NCI-H345 (cell line): Measurements from ENCODE around the gene POMGNT2.

Experiments
- DNase-seq: peaks from one replicate; lab custom pipeline; 2025; lab: John Stamatoyannopoulos, UW

Gene POMGNT2

DNA sequence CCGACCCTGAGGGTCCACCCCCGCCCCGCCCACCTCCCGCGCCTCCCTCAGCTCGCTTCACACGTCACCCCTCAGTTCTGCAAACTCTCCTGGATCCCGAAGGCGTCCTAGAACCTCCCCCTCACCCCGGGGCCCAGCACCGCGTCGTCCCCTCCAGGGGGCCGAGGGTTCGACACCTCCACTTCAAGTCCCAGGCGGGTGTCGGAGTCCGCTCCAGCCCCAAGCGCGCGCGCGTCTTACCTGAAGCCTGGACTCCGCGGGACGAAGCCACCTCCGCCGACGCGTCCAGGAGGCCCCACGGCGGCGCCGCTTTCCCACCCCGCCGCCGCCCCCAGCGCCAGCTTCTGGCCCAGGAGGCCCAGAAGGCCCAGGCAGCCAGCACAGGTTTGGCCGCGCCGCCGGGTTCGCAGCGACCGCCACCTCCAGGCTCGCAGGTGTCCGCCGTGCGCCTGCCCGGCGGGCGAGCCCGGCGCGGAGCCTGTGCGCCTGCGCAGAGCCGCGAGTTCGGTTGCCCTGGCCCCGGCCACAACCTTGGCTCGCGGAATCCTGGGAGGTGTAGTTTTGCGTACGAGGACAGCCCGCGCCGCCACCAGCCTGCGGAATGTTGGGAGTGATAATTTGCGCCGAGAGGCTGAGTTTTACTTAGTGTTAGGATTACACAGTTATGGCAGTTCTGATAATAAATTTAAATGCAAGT lies at the start of gene POMGNT2:
POMGNT2 (minus strand) TSS at position 484 of the 697 bp plus-strand sequence. CDS start 24,648 bp downstream, outside the sequence.
- peak; percentile 81 for DNase-seq

- no peak for DNase-seq
These were observed 49.1 kb upstream of the POMGNT2 start for GRCh38 chr3:43154980-43155379.

DNA sequence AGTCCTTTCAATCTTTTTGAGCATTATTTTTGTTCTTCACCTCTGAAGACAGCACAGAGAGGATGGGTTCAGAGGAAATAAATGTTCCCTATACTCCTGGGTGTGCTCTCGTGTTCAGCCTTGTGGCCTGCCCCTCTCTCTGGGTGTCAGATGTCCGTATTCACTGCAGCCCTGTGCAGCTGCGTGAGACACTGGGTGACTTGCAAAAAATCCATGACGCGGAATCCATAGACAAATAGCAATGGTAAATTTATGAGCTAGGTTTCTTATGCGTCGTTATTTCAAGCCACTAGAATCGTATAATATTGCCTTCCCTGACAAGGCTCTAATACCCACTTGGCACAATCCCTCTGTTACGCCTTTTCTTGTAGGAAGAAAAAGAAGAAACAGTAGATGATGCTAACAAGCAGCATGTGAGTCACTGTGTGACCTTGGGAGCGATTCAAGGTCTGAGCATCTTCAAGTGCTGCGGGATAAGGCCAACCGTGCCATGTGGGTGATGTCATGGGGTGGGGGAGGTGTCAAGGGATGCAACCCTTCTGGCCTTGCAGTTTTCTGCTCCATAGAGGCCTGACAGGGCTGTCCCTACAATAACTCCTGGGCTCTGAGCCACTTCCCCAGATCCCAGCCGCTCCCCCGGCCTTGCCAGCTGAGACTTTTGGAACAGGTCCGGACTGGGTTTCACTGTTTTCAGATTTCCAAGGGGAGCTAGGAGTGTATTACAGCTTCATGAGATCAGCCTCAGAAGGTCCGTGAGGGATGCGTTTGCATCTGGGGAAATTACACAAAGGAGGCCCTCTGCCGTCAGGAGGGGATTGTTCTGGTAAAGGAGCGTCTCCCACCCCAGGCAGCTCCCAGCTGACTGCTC lies 47.6 kb upstream of the POMGNT2 start:
- no peak for DNase-seq

DNA sequence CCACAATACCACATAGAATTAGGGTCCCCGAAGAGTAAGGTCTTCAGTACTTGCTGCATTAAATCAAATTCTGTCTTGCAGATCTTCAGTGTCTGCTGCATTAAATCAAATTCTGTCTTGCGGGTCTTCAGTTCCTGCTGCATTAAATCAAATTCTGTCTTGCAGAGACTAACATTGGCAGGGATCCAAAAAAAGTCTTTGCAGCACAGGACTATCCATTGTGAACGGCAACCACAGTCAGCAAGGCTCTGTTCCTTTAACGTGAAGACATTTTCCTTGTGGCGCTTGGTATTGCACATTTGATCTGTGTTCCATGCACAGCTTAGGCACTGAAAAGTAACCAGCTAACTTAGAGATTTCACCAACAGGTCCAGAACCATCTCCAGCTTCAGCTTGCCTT lies 46.8 kb upstream of the POMGNT2 start:
- peak; percentile 21 for DNase-seq

GRCh38 chr3:43148033-43148432 lies 42.2 kb upstream of the POMGNT2 start:
- DNase-seq = no peak

GRCh38 chr3:43146599-43146998 lies 40.7 kb upstream of the POMGNT2 start:
- DNase-seq = no peak

DNA sequence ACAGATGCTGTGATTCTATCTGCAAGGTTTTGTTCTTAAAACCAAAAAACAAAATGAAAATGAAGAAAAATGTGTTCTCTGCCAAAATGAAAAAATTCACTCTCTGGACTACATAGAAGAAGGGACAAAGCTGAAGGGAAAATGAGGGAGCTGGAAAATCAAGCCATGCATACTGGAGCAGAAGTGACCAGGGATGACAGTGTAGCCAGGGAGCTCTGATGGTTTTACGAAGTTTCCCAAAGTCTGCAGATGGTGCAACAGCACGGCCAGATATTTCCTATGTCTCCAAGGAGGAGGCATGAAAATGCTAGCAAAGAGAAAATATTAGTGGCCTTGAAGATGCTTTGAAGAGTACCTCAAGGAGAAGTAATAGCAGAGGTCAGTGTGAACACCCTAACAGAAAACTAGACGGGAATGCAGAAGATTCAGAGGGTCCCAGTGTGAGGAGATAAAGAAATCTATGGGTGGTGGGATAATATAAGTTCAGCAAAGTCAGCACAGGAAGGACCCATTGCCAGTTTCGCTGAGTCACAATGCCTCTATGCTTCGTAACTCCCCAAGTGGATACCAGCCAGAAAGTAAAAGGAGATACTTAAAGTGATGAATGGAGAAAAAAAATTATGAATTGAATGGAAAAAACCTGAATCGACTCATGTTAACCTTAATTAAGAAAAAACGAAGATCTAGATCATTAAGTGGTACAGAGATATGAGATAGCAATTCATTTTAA lies 39.0 kb upstream of the POMGNT2 start:
- no peak for DNase-seq

DNA sequence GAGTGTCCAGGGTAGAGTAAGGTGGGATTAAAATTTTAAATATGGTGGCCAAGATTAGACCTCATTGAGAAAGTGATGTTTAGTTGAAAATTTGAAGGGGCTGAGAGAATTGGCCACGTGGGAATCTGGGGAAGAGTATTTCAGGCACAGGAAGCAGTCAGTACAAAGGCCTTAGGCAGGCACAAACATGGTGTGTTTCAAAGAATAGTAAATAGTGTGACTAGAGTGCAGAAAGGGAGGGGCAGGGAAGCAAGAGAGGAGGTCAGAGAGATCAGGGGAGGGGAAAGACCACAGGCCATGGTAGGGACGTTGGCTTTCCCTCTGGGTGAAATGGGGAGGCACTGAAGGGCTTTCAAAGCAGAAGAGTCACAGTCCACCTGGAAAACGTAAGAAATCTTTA lies 36.6 kb upstream of the POMGNT2 start:
- no peak for DNase-seq

DNA sequence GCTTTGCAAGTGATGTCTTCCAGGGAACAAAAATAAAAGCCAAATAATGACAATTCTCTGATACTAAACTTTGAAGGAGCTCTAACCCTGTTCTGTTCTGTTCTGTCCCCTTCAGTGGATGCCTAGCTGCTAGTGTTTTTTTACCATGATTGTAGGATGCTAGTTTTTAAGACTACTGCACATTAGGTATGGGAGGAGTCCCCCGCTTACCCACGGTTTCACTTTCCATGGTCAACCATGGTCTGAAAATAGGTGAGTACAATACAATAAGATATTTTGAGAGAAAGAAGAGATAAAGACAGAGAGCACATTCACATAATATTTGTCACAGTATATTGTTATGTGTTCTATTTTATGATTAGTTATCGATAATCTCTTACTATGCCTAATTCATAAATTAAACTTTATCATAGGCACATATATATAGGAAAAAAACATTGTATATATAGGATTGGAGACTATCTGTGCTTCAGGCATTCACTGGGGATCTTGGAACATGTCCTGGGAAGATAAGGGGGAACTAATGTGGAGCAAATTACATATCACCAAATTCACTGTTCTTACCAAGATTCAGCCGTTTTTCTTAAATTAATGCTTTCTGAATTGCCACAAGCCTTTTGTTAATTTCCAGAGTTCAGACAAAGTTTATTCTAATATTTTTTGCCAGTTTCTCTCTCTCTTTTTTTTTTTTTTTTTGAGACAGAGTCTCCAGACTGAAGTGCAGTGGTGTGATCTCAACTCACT lies 32.8 kb upstream of the POMGNT2 start:
- DNase-seq = no peak

DNA sequence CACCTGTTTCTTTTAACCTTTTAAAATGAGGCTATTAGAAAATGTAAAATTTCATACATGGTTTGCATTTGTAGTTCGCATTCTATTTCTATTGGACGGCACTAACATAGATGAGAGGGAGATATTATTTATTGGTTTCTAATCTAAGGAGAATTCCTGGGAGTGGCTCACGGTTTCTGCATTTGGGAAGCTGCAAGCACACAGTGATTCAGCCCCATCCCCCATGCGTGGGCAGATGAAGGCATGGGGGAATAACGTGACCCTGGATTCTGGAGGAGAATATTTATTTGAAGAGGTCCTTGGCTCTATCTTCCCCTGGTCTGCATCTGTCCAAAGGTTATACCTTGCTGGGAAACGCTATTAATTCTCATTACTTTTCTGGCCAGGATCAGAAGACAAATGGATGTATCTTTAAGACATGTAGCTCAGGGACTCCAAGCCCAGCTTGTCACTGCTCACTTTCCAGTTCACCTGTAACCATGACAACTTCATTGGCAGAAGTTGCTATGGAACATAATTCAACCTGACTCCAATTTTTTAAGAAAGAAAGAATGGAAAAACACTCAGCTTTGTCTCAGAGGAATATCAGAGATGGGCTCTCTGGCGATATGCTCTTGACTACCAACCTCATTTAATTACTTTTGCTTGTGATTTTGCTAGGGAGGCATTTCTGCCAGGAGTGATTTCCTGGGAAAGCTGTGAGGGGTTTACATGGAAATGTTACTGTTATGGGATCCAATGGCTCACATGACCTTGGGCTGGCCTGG lies 27.2 kb upstream of the POMGNT2 start:
- no peak for DNase-seq

DNA sequence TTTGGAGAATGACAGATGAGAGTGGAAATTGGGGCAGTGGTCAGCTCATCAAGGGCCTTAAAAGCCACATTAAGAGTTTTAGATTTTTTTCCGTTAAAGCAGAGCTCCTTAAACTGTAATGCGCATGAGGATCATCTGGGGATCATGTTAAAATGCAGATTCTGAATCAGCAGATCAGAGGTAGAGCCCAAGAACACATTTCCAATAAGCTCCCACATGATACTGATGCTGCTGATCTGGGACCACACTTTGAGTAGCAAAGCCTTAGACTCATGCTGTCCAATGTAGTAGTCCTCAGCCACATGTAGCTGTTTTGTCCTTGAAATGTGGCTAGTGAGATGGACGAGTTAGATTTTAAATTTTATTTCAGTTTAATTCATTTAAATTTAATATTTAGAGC lies 26.3 kb upstream of the POMGNT2 start:
- DNase-seq = no peak

- DNase-seq = no peak
These were observed 22.6 kb upstream of the POMGNT2 start for GRCh38 chr3:43128464-43128863.

DNA sequence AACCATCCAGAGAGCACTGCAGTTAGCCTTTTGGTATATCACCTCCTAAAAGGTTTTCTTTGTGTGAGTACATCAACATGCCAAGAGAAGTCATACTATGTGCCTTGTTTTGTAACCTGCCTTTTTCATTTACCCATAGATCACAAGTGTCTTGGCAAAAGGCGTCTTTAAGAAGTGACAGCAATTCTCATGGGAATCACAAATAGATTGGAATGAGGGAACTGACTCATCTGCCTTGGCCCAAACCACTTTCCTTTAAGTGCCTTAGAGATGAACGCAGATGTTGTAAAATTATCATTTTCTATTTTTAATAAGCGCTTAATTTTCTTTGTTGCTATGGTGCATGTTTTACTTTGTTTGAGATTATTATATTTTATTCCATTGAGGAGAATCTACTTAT lies 20.7 kb upstream of the POMGNT2 start:
- no peak for DNase-seq

DNA sequence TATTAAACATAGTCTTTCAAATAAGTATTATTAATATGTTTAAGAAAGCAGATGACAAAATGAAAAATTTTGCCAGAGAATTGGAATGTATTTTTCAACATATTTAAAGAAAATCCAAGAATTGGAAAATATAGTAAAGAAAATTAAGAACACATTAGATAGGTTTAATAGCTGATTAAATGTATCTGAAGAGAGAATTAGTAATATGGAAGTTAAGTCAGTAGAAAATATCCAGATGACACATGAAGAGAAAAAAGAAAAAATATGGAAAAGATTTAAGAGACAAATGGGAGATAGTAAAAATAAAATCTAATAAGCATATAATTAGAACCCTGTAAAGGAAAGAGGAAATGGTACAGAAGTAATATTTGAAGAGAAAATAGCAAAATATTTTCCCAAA lies 18.0 kb upstream of the POMGNT2 start:
- no peak for DNase-seq

GRCh38 chr3:43120937-43121336 lies 15.1 kb upstream of the POMGNT2 start:
- no peak for DNase-seq

- DNase-seq = no peak
These were observed 11.4 kb upstream of the POMGNT2 start for GRCh38 chr3:43117257-43117656.

DNA sequence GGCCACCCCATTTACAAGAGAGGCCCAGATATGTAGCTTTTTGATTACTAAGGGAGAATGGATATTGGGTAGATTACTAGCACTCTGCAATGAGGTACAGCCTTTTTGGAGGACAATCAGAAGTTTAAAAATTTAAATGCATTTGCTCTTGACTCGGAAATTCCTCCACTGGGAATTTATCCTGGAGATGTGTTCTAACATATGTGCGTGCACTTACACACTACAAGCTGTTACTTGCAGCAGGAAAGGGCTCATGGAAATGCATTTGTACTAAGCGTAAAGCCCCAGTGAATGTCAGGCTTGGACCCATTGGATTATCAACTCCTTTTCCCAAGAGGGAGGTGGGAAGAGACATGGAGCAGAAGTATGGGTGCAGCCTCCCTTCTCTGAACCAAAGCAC lies 7.8 kb upstream of the POMGNT2 start:
- DNase-seq = no peak

- DNase-seq = no peak
These were observed 382 bp upstream of the POMGNT2 start for GRCh38 chr3:43106293-43106628.

DNA sequence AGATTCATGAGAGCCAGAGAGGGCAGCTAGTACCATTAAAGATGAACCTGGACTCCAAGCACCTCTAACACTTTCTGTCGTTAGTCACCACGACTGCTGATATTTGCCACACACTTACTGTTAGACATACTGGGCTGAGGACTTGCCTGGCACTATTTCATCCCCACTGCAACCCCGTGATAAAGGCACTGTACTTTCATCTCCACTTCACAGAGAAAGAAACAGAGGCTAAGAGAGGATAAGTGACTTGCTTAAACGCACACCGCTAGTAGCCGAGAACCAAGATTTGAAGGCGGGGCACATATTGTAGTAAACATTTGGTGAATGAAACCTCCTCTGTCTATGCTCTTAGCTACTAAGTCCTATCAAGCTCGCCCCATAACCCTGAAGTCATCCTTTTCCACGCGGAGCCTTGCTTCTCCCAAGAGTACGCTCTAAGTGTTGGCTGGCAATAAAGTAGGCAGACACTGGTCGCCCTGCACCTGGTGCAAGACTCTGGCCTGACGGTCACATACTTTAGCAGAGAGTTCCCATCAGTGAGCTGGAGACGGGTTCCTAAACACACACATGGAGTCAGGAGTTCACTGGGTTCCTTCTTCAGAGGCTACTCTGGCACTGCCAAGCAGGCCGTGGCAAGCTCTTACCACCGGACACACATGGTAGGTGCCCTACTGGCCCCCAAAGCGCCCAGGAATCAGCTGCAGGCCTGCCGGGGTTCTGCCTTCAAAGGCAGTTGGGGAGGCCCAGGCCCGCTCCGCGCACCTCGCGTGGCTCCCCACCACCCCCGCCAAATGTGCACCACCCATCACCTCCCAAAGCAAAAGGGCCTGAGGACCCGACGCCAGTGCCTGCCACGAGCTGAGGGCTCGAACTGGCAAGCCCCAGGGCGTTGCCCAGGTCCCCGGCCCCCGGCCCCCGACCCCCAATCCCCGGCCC lies 951 bp downstream of the POMGNT2 start:
- peak; percentile 16 for DNase-seq

DNA sequence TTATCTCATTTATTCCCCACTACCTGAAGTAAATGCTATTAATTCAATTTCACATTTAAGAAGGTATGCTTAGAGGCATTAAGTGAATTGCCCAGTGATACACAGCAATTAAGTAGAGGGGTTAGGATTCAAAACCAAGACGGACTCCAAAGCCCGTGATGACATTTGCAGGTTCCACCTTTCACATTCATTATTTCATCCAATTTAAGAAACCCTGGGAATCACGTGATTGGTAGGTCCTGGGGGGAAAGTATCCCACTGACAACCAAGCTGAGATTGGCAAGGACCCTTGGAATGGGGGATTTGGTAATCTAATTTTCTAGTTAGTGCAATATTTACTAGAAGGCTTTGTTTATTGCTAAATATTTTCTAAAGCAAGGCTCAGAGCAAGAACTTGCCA lies 1.8 kb downstream of the POMGNT2 start:
- DNase-seq = no peak
